GM19023 (cell line): ENCODE measurements around the gene MYORG.

Experiments used
- ATAC-seq: cut with Tn5 transposase; IDR thresholded peaks from one replicate; pipeline ENCODE4 v1.9.1; 2021; ENCODE audit warnings: mild to moderate bottlenecking, moderate library complexity; ENCODE audit not compliant: unreplicated experiment

MYORG gene

DNA sequence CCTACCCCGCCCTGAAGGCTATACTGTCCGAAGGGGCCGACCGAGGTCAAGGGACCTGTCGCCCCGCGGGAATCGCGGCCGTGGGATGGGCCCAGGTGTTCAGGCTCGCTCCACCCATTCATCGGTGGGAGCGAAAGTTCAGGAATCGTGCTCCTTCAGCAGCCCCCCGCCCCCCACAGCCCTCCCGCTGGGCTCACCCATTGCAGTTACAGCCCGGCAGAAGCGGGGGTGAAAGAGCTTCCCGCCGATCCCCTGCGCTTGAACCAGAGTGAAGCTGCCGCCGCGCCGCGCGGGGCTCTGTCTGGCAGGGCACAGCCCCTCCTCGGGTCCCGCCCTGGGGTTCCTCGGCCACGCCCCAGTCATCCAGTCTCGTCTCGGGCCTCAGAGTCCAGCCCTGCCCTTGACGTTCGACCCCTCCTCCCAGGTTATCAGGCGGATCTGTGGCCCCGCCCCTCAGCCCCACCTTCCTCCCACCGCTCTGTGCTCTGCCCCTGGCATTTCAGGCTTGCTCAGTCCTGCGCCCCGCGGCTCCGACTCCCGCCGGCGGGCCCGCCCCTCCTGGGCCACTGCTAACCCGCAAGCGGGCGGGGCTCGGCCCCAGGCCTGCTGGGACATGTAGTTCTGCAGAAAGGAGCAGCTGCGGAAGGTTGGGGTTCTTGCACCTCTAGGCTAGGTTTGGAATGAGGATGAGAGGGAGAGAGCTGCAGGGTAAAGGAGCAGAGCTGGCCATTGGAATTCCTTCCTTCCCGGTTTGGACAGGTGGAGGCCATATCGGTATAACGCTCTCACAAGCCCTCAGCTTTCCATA, at the start of gene MYORG:
TSS of gene MYORG (minus strand) at position 303 of the 808 bp plus-strand sequence. CDS start 3,955 bp downstream, outside the sequence.
- ATAC-seq: peak; percentile 88

DNA sequence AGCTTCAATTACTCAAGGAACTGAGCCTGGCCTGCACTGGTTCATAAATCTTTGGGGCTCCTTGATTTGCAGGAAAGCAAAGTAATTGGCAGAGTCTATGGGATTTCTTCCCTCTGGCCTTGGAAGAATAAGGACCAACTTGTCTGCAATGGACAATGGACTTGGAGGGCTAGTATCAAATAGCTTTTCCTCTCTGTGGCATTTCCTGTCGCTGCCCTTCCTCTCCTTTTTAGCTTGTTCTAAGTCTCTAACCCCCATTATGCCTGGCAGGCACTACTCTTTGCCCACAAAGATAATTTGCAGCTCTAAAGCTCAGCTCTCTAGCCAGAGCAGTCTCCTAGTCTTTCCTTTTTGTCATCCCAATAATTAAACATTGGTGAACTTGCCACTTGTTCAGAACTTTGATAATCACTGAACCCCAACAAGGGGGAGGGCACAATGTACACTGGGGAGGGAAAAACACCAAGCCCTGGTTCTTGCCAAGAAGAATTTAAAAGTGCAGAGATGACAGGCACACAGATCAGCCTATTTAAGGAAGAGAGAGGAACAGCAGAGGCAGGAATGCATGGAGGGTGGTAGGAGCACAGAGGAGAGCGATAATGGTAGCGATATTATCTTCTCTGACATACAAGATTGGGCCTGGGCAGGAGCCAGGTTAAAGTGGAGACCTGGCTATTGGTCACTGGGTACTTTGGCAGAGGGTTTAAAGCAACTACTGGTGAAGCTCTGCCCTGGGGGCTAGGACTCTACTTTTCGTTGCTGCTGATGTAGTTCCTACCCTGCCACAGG, 43.2 kb upstream of the MYORG start:
- ATAC-seq: no peak

DNA sequence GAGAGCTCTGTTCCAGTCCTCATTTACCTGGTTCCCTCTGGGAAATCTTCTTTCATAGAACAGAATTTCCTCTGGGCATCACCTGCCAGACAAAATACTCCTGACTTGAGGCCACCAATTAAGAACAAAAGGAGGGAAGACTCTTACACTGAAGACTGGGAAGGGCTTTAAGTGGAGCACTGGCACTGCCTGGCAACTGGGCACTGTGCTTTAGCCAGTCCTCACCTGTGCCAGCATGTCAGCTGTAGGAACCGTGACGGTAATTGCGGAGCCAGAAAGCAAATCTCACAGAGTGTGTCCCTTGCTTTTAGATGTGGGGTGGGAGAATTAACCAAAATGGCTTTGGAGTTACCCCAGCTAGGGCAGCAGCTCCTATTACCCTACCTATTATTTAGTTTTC, 41.0 kb upstream of the MYORG start:
- no peak for ATAC-seq

DNA sequence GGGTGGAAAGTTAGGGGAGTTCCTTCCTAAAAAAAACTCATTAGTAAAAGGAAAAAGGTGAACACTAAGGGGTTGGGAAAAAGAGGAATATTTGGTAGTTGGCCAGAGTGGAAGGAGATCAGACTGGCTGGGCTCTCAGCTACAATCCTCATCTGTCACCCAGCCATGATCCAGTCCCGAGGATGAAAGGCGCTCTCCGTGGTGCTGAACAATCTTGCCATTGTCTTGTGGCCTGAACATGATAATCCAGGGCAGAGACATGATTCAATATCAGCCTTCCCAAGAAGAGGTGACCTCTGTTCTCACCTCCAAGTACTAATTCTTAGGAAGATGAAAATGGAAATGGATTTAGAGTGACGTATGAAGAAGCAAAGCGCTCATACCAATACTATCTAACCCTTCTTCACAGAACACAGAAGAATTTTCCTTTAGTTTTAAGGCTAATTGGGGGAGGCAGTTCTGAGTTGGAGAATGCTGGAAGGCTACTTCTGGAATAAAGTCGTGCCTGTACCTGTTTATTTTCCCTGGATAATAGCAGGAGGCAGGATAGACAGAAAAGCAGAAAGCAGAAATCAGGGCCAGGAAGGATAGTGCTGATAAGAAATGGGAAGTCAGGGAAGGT, 36.6 kb upstream of the MYORG start:
- no peak for ATAC-seq

DNA sequence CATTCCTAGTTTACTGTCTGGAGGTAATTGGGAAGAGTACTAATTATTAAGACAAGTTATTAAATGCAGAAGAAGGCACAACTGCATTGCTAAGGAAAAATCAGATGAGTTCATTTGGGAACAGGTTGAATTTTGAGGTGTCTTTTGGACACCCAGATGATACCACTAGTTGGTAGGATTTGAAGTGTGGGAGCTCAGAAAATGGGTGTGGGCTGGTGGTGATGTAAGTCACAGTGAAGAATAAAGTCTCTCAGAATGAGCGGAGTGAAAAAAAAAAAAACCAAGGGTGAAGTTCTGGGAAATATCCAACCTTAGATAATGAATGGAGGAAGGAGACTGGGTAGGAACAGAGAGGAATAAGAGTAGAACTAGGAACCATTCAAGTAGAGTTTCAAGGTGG, 35.6 kb upstream of the MYORG start:
- no peak for ATAC-seq

DNA sequence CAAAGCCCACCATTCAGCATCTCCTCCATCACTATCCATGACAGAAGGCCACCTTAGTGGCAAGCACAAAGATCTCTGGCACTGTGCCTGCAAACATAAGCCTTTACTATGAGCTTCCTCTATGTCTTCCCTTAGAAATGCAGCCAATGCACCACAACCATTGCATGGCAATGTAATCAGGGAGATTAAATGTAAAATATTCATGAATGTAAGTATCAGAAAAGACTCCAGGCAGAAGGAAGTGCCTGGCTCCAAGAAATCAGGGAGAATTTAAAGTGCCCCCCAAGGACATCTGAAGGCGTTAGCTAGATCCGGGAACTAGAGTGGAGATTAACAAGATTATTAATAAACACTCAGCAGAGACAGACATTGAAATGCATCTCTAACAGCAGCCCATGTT, 32.5 kb upstream of the MYORG start:
- ATAC-seq: no peak

DNA sequence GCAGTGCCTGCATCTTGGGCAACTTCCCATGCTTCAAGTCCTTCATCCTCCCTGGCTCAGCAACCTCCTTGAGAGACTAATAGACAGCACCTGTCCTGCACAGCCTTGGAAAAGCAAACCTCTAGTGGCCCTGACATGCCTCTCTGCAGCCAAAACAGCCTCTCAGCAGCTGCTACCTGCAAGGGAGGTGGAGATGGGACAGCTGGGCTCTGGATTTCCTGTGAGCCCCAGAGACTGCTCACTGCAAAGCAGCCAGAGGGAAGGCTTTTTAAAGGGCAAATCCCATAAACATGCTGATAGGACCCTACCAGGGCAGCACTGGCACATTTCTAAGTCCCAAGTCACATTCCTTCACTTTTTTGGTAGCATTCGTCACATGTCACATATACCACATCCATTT, 31.5 kb upstream of the MYORG start:
- ATAC-seq: no peak

DNA sequence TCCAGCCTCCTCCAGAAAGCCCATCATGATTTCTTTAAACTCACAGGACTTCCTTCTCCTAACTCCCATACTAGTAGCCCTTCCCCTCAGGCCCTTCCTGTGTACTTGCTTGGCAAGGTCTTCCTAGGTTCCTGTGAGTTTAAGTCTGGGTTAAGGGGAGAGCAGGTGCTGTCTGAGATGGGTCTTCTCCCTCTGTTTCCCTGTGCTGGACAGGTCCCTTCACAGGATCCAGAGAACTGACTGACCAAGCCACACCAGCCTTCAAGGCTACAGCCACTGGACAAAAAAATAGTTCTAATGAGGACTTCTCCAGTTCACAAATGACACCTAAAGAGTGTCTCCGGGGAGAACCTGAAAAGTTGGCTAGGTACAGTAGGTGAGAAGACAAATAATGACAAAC, 29.5 kb upstream of the MYORG start:
- no peak for ATAC-seq

DNA sequence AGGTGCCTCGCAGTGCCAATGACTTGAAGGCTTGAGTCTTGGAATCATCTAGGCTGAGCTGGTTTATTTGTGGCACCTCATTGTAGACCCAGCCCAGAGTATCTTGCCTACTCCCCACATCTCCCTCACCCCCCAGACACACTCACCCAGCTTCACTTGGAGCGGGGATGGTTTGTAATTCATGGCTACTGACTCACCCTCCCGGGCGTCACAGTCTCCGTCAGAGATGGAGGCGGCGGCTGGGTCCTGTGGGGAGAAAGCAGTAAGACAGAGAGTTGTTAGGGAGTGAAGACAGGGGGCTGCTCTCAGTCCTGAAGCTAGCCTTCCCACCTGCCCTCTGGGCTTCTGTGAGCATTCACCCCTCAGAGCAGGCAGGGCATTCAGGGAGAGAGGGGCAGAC, 29.0 kb upstream of the MYORG start:
- no peak for ATAC-seq

DNA sequence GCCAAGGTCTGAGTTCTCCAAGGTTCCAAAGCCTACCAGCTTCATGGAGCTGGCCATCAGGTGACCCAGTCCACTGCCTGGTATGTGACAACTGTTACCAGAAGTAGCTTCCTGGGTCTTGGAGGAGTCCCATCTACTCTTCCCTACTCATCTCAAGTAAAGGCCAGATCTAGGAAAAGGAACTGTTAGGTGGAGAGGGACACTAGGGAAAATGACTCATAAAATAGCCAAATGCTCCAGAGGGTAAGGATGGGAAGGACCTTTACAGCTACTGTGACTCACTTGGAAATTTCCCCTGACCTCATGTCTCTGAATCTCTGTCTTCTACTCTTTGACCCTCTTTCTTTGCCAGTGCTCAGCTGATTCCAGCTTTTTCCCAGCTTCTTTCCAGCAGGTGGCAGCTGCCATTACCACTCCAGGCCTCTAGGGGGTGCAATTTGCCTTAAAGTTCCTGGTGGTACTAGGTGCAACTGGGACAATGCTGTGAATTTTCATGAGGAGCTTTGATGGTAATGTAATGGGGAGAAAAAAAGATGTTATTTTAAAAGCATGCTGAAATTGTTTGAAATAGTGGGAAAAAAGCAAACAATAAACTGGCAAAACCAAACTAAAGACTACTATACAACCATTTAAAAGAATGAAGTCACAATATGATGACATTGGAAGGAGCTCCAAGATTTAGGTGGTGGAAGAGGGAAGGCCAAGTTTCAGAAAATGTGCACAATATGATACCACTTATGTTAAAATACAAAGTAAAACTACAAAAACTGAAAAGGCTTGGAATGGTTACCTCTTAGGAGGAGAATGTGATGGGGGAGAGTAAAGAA, 27.1 kb upstream of the MYORG start:
- ATAC-seq: no peak

DNA sequence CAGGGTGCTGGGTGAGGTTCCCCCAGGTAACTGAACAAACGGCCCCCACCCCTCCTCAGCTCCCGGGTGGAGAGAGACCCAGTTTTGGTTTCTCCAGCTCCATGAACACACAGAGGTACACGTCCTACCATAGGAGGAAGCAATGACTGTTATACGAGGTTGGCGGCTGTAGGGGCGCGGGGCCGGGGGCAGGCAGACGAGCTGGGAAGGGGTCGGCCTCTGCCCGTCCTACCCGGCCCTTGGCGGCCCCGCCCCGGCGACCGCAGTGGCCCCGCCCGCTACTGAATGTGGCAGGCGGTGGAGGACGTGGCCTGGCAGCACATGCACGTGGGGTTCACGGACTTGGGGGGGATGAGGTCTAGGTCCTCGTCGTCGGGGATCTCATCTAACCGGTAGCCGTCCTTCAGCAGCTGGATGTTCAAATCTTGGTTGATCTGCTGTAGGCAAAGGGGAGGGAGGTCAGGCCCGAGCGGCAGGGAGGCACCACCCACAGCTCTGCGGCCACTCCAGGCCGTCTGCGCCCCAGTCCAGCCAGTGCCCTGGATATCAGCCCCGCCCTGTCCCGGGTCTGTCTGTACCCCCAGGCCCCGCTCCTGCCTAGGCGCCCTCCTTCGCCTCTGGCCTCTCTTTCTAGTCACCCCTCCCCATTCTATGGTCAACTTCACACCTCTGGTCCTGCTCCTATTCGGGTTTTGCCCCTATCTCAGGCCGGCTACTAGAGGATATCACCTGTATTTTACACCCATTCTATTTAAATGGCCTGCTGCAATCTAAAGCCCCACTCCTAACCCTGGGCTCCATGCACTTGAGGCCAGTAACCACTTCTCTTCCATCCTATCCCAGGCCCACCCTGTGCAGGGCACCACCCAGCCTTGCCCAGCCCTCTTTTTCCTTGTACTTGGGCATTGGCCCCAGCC, 24.2 kb upstream of the MYORG start:
- ATAC-seq: no peak

DNA sequence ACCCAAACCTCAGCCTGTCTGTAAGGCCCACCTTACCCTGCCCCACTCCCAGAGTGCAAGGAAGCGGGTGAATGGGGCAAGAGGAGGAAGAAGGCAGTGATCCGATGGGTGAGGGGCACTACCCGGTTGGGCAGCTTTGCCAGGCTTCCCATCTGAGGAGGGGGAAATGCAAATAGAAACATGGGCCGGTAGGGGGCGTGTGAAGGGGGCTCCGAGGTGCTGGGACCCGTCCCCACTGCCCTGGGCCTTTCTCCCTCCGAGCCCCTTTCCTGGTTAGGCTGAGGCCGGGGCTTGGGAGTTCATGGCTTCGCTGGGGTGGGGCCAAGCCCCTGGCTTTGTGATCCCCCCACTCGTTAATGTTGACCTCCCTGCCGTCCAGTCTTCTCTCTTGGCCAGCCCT, 23.6 kb upstream of the MYORG start:
- ATAC-seq: no peak

DNA sequence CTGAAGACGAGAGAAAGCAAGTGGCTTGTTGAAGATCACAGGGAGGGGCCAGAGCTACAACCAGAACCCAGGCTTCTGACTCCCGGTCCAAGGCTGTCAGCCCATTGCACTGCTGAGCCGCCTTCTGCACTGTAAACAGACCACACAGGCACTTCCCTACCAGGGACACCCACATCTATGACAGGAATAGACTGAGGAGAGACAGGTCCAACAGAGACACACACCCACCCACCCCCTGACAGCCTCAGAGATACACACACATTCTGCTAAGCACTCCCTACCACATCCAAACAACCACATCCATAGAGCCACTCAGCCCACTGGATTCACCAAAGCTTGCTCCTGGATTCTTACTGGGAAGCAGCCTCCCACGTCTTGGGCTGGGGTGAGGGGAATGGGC, 23.0 kb upstream of the MYORG start:
- no peak for ATAC-seq

DNA sequence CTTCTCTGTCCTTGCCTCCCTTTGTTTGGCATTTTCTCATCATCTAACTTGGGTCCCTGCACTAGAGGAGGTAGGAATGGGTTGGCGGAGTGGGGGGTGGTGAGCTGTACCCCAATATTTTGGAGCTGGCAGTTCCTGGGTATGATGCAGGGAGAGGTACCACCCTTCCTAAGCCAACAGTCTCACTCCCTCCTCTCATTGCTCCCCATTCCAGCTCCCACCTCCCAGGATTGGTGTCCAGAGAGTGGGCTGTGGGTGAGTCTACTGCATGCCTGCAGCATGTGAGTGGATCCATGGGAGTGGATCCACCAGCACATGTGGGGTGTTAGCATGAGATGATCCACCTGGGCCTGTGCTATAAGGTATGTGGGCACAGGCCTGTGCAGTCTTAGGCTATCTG, 22.2 kb upstream of the MYORG start:
- no peak for ATAC-seq

DNA sequence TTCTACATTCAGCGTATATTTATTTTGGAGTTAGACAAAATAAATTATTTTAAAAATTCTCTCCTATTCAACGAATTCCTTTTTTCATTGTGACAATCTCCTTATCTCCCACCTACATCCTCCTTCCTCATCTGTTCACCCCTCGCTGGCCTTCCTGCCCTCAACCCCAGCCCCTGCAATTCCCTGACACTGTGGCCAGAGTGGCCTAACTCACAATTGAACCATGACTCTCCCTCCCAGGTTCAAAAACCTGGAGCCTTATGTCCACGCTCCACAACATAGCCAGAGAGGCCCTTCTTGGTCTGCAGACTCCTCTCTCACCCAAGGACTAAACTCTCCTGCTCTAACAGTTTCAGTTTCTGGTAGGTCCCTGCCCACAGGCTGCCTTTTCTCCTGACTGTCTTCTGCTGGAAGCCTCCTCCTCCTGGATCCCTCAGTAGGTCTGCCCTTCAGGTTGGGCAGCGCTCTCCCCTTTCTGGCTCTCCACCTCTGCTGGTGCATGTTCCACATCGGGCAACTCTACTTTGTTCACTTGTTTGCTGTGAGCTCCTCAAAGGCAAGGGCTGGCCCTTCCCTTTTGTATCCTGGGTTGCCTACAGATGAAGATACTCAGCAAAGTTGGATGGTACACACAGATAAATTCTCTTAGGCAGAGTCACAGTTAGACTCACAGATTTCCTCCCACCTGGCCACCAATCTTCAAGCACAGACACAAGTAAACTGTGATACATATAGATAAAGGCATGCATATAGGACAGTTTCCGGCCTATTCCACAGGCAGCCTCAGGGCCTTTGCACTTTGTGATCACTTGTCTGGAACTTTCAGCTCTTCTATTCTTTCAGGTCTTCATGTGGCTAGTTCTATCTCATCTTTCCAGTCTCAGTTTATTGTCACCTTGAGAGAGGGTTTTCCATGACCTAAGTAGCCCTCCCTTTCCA, 19.8 kb upstream of the MYORG start:
- no peak for ATAC-seq

DNA sequence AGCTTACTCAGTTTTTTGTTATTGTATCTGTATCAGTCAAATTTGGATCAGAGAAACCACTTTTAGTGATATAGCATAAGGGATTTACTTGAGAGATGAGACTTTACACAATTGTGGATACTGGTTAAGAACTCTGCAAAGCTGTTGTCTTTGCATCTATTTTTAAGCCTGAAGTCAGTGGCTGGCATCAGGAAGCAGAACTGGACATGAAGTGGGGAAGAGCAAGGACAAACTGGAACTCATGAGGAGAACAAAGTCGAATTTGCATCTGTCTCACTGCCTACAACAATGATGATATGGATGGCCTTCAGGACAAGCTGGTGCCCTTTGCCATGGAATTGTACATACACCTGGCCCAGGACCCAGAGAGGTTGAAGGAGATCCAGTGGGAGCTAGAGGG, 15.8 kb upstream of the MYORG start:
- ATAC-seq: no peak

DNA sequence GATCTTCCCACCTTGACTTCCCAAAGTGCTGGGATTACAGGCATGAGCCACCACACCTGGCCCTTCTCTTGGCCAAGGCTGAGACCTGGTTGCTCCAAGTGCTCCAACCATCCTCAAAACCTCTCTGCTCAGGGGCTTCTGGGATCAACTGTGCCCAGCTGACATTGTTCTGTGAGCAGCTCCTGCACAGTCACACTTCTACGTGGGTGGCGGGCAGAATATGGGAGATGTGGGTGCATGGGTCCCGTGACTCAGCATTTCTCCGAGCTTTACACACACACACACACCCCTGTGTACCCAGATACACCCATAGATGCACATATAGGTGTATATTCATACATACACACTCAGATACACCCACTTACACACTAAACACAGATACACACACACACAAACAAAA, 10.5 kb upstream of the MYORG start:
- no peak for ATAC-seq

DNA sequence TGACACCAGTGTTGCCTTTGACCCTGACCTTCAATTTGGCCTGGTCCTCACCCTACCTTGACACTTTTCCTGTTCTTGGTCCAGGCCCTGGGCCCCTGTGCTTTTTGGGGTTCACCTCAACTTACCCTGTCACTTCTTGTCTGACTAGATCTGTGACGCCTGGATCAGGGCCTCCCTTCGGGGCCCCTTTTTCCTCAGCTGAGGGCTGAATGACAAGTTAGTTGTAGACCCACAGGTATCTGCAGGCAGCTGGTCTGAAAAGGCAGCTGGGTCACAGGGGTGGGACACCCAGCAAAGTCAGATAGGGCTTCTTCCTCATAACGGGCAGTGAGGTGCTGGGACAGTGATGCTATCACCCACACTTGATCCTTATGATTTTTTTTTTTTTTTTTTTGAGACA, 10.0 kb upstream of the MYORG start:
- no peak for ATAC-seq
